ENCODE results near the gene SHROOM3. TPM values are rescaled to one million over a fixed set of nuclear protein-coding genes. Genes with fewer than 3 reads are reported as not detected.

SHROOM3 gene
- total RNA-seq, 1 experiment from 2014 or later = 10.0 TPM

- DNase-seq (ENCODE audit: low read depth) = no peak
Measured at GRCh38 chr4:76624931-76625715, 190.1 kb downstream of the SHROOM3 start.

DNA sequence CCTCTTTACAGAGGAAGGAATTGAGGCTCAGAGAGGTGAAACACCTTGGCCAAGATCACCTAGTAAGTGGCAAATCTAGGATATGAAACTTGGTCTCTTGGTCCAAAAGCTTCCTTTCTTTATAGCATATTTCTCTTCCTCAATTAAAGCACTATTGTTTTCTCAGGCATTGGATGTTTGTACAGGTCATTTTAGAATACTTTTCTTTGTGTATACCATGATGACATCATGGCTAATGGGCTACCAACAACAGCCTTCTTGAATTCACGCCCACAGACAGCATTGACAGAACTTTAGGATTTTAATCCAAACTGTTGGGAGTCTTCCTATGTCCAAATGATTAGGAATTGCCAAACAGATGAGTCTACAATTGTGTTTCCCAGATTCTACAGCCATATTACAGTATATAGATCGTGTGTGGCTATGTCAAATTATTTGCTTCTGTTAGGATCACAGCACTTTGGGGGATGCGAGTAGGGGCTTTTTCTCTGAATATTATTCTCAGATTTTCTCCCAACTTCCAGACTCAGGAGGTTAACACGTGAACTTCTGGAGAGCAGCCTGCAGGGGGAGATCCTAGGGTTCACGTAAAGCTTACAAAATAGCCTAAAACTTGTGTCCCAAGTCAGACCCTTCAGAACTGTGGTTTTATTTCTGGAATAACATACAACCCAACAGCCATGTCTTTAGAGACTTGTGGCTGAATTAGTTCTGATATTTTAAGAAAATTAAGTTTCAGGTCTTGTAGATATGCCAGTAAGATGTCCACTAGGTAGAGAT, 191.8 kb downstream of the SHROOM3 start:
- DNase-seq (ENCODE audit: low read depth) = peak; percentile 32

GRCh38 chr4:76628251-76628650, 193.2 kb downstream of the SHROOM3 start:
- DNase-seq (ENCODE audit: low read depth) = no peak

DNA sequence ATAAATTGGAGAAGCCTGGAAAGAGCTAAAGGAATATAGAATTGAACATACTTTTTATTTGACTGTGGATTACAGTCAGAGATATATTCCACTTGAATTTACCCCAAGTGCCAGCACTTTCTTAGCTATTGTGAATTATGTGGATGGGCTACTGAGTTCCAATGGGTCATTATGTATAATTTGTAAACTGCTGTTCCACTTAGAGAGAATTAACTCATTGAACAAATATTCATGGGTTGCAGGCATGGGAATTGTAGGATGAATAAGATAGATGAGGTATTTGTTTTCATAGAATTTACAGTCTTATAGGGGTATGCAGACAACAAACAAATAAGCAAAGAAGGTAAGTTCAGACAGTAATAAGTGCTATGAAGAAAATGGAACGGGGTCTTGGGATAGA, 195.7 kb downstream of the SHROOM3 start:
- DNase-seq (ENCODE audit: low read depth) = no peak

DNA sequence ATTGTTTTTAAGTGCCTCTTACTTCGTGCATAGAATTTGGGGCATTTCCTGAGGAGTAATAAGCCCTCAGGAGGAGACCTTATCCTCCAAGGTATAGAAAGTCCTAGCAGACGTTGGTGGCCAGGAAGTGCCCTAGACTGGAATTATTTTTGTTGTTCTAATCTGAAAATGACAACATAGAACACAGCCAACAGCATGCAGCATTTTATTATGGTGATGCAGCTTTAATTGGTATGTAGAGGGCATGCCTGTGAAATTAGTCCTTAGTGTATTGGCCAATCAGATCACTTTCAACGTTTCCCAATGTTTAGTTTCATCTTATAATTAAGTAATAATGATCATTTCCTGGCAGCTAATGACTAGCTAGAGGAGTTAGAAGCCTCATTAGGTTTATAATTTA, 199.2 kb downstream of the SHROOM3 start:
- DNase-seq (ENCODE audit: low read depth) = peak; percentile 57

DNA sequence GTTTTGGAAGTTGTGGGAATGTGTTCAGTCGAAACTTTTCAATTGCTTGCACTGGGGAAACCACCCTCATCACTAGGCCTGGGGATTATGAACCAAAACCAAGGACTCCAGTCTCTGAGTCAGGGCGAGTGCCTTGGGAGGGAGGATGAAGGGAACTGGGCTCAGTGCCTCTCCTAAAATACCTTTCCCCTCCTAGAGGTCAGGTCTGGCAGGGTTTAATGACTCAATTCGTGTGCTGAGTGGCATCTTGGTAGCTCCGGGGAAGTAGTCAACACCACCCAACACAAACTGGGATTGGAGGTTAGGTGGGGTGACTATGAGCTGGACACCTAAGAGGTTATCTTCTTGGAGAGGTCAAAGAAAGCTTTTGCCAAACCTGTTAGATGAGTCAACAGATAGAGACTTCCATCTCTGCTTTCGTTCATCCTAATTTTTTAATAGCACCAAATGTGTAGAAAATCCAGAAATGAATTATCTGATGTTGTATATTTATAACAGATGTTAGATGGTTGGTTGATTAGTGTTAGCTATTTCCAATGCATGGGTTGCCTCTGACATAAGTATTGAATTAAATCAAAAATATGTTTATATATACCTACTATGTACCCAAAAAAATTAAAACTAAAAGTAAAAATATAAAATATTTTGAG, 202.8 kb downstream of the SHROOM3 start:
- peak; percentile 69 for DNase-seq (ENCODE audit: low read depth)

DNA sequence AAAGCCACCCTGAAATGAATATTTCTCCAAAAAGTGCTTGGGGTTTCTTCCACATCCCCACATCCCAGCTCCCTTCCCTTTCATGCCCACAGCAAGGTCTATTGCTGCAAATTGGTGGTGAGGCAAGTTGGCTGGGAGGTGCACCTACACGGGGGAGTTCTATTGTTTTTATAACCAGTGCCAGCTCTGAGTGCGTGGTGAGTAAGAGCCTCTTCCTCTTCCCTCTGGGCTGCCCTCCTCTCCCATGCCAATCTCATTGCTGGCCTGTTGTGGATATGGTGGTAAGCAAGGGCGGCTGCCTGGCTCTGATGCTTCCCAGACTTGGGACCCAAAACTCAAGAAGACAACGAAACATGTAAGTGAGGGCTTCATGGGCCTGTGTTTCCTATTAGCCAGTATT, 204.3 kb downstream of the SHROOM3 start:
- peak; percentile 74 for DNase-seq (ENCODE audit: low read depth)

GRCh38 chr4:76640353-76640910, 205.4 kb downstream of the SHROOM3 start:
- DNase-seq (ENCODE audit: low read depth) = peak; percentile 28

- no peak for DNase-seq (ENCODE audit: low read depth)
Measured at GRCh38 chr4:76641351-76641750, 206.3 kb downstream of the SHROOM3 start.

DNA sequence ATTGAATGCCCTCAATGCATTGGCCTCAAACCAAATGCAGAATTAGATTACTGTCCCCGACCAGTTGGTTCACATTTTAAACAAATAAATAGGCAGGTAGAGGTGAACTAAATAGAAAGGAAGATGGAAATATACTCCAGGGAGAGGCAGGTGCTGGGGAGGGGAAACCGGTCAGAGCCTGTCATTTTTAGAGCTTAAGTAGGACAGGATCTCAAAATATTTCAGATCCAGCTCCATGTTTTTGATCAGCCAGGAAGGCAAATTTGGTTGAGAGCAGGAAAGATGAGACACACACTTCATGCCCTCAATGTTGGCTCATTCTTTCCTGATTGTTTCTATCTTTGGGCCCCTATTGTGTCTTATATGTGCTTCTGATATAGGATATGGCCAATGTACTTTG, 206.7 kb downstream of the SHROOM3 start:
- no peak for DNase-seq (ENCODE audit: low read depth)

DNA sequence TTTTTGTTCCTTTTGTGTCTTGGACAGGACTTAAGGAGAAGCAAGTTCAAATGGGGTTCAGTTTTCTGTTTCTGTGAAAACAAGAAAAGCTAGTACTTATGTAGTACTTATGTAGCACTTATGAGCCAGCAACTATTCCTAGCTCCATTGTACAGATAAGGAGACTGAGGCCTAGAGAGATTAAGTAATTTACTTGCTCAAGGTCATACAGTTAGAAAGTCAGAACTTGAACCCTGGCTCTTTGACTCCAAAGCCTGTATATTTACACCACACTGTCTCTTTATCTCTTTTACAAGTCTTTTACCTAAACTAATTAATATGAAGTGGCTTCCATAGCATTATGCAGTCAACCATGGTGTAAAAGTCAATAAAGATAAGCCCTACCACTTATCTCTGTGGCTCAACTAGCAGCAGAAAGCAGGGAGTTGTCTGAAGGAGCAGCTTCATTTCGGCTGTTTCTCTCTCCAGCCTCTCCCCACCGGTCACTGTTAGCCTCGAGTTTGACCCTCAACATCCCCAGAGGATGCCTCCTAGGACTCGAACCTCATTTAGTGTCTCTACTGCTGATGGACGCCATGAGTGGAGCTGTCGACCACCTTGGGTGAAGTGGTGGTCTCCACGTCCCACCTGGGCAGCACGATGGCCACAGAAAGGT, 209.9 kb downstream of the SHROOM3 start:
- no peak for DNase-seq (ENCODE audit: low read depth)

DNA sequence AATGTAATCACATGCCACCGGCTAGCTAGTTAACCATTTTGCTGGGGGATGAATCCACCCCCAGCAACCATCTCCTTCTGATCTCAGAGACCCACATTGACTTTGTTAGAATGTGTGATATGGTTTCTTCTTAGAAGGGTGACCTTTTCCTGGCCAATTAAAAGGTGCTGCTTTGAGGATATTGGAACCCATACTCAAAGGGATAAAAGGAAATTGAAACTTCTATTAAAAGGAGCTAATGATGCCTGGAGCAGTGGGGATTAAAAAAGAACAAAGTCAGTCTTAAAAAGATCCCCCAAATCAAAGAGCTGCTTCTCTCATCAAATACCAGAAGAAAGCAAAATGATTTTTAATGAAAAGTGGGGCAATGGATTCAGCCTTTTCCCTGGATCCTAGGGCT, 214.1 kb downstream of the SHROOM3 start:
- DNase-seq (ENCODE audit: low read depth) = no peak

GRCh38 chr4:76651616-76652015, 216.6 kb downstream of the SHROOM3 start:
- peak; percentile 36 for DNase-seq (ENCODE audit: low read depth)

- no peak for DNase-seq (ENCODE audit: low read depth)
Measured at GRCh38 chr4:76652389-76652788, 217.4 kb downstream of the SHROOM3 start.

DNA sequence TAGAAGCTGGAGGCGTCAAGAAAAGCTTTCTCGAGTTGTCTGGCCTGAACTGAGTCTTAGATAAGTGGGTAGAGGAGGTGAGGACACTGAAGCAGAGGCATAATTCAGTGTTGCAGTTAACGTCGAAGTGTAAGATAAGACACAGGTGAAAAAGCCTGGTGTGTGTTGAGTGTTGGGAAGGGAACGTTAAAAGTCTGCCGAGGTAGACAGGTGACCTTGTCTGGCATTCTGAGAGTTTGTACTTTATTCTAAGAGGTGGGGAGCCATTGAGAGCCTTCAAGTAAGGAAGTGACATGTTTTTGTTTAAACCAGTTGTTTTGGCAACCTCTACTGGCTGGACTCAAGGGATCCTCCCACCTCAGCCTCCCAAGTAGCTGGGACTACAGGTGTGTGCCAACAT, 219.1 kb downstream of the SHROOM3 start:
- DNase-seq (ENCODE audit: low read depth) = no peak

DNA sequence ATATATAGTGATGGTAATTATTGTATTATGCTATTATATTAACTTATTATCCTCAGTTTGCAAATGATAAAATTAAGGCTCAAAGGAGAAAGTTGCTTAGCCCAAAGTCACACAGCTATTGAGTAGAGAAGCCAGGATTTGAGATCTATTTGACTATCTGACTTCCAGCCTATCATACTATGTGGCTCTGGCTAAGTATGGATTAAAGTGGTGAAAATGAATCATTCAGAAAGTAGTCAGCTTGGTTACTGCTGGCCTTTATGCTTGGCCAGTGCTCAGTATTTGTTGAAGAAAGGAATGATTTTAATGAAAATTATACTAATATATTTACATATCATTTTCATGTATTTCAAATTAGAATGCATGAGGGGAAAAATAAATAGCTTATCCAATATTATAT, 219.8 kb downstream of the SHROOM3 start:
- DNase-seq (ENCODE audit: low read depth) = peak; percentile 19

DNA sequence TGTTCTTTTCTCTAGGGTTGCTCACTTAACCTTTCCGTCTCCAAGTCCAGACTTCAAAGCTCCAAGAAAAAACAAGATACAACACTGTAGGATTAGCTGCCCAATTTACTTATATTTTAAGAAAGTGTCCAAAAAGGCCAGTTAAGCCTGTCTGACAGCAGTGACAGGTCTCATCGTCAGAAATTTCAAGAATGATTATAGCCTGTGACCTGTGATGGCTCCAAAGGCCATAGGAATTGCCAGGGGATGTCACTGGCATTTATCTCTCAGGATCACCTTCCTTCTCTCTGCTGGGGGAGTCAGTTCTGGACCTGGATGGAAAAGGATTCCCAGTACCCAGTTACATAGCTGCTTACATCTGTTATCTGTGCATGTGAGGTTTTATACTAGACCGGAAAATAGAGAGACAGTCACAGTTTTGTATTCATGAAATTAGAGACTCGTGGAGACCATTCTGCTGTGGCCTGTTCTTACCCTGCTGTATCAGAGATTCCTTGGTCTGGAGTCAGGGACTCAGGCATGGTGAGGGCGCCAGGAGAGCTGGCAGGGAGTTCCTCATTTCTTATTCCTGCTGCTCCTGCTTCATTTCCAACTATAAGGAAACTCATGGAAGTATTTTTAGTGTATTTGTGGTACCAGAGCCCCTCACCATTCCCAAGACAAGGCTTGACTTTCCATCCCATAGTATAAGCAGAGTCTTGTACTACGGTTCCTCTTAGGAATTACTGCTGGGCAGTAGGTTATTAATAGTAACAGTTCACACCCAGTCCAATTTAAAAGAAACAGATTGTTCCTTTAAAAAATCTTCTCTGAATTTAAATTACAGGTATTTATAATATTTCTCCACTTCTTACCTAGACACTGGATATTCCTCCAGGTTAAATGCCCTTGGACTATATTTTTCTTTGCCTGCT, 220.8 kb downstream of the SHROOM3 start:
- no peak for DNase-seq (ENCODE audit: low read depth)

DNA sequence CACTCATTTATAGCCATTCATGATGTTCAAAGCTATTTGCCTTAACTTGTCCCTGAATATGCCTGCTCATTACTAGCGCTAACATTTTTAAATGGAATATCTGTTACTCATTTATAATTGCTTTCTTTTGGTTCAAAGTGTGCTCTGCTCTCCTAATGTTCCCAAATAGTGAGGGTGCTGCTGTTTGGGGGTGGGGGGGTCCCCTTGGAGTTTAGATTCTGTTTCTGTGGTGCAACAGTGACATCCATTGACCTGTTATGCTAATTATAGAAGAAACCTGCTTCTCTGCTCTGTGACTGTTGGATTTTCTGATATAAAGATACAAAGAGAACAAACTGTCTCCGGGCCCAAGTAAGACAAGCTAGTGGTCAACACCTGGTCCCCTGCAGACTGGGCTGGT, 222.4 kb downstream of the SHROOM3 start:
- no peak for DNase-seq (ENCODE audit: low read depth)

DNA sequence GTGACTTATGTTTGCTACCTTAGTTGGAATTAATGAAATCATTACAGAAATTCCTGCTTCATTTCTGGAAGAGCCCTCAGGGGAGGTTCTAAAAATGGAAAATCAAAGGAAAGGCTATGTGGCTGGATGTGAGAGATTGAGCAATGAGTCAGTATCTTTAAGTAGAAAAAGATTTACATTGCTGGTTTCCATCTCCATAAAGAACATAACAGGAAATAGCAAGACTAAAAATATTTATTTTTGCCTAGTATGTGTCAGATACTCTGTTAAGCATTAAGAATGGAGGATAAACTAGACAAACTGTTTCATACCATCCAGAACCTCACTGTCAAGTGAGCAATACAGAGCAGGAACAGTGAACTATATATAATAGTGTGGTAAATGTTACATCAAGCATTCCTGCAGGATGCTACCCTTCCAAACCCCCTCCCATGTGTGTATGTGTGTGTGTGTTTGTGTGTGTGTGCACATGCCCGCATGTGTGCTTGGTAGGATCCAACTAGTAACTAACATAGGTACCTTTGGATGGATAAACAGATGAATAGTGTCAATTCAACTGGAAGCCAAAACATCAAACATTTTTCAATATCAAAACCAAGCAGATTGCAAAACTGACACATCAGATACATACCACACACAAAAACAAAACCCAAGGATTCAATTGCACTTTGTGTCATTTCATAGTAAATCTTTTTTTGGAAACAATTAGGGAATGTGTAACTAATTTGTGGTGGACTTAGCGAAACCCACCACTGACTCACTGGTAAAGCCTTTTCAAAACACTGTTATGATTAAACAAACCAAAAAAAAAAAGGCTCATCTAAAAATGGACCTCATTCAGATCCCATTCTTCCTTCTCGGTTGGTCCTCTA, 223.4 kb downstream of the SHROOM3 start:
- peak; percentile 93 for DNase-seq (ENCODE audit: low read depth)

GRCh38 chr4:76659103-76659490, 224.1 kb downstream of the SHROOM3 start:
- DNase-seq (ENCODE audit: low read depth) = peak; percentile 83

All from RPMI7951 (cell line).